Mesenchymal stem cell (in vitro differentiated cells and primary cell): Measurements from ENCODE around the gene YPEL1.
"Not testable (repeated sequence)": the region's sequence is repeated elsewhere in the genome, so short reads cannot be mapped to it uniquely, and the experiment has no call there.

Source experiments
- DNase-seq: peaks from one replicate; pipeline ENCODE4 v3.0.0-alpha.2; 2013
- H2AFZ ChIP-seq: one replicate; pipeline ENCODE4 v1.6.1; 2013; ENCODE audit warnings: low read depth, mild to moderate bottlenecking, control low read depth, inconsistent platforms, low read length, moderate library complexity
- H2AK5ac ChIP-seq: 2 replicates; pipeline ENCODE4 v1.6.1; 2013; ENCODE audit warnings: low read length, moderate library complexity, mild to moderate bottlenecking, inconsistent platforms; ENCODE audit not compliant: severe bottlenecking
- H2BK120ac ChIP-seq: one replicate; pipeline ENCODE4 v1.6.1; 2013; ENCODE audit warnings: low read depth, mild to moderate bottlenecking, inconsistent platforms, low read length, moderate library complexity
- H2BK12ac ChIP-seq, 2 experiments: one replicate each; pipeline ENCODE4 v1.6.1; 2013; ENCODE audit warnings: inconsistent platforms in 2 of 2, low read length in 2 of 2, mild to moderate bottlenecking in 2 of 2, moderate library complexity in 2 of 2, control low read depth in 1 of 2
- H2BK15ac ChIP-seq: one replicate; pipeline ENCODE4 v1.6.1; 2013; ENCODE audit warnings: mild to moderate bottlenecking, low read depth, inconsistent platforms; ENCODE audit not compliant: poor library complexity, severe bottlenecking
- H2BK5ac ChIP-seq: 2 replicates; pipeline ENCODE4 v1.6.1; 2013; ENCODE audit warnings: low read depth, mild to moderate bottlenecking, low read length, control low read depth, inconsistent platforms; ENCODE audit not compliant: poor library complexity, severe bottlenecking
- H3K14ac ChIP-seq, 2 experiments: one replicate each; pipeline ENCODE4 v1.6.1; 2013; ENCODE audit warnings: inconsistent platforms in 2 of 2, low read length in 2 of 2, control low read depth in 1 of 2, mild to moderate bottlenecking in 1 of 2, moderate library complexity in 1 of 2
- H3K18ac ChIP-seq, 2 experiments: one replicate each; pipeline ENCODE4 v1.6.1; 2013; ENCODE audit warnings: inconsistent platforms in 2 of 2, low read length in 2 of 2, control low read depth in 1 of 2, low read depth in 1 of 2, mild to moderate bottlenecking in 1 of 2
- H3K23ac ChIP-seq, 2 experiments: one replicate each; pipeline ENCODE4 v1.6.1; 2013; ENCODE audit warnings: inconsistent platforms in 2 of 2, low read length in 2 of 2, mild to moderate bottlenecking in 2 of 2, moderate library complexity in 2 of 2, control low read depth in 1 of 2
- H3K27ac ChIP-seq: 2 replicates; pipeline ENCODE4 v1.5.1; 2013; ENCODE audit warnings: mild to moderate bottlenecking, moderate library complexity, low read length, control low read depth, inconsistent platforms; ENCODE audit not compliant: poor library complexity, severe bottlenecking
- H3K27me3 ChIP-seq, 2 experiments: 2 replicates each; pipeline versions ENCODE4 v1.6.1 to v1.7.0; 2013; ENCODE audit warnings: low read length in 2 of 2, mild to moderate bottlenecking in 2 of 2, moderate library complexity in 2 of 2, control low read depth in 1 of 2, inconsistent platforms in 1 of 2; ENCODE audit not compliant: control insufficient read depth in 1 of 2, insufficient read depth in 1 of 2
- H3K36me3 ChIP-seq, 2 experiments: 2 replicates each; pipeline versions ENCODE4 v1.6.1 to v1.7.0; 2013; ENCODE audit warnings: low read length in 2 of 2, control low read depth in 1 of 2, inconsistent platforms in 1 of 2, low read depth in 1 of 2, mild to moderate bottlenecking in 1 of 2; ENCODE audit not compliant: insufficient read depth in 2 of 2, control insufficient read depth in 1 of 2
- H3K4ac ChIP-seq, 2 experiments: one replicate each; pipeline ENCODE4 v1.6.1; 2013; ENCODE audit warnings: inconsistent platforms in 2 of 2, low read length in 2 of 2, mild to moderate bottlenecking in 2 of 2, moderate library complexity in 2 of 2, control low read depth in 1 of 2, low read depth in 1 of 2
- H3K4me1 ChIP-seq: 2 replicates; pipeline ENCODE4 v1.6.1; 2013; ENCODE audit warnings: low read depth, low read length, control low read depth; ENCODE audit not compliant: control insufficient read depth, insufficient read depth
- H3K4me2 ChIP-seq: 2 replicates; pipeline ENCODE4 v1.6.1; 2013; ENCODE audit warnings: low read length, mild to moderate bottlenecking, inconsistent platforms; ENCODE audit not compliant: poor library complexity, severe bottlenecking
- H3K4me3 ChIP-seq, 2 experiments: 2 replicates each; pipeline versions ENCODE4 v1.5.1 to v1.7.0; 2013; ENCODE audit warnings: low read length in 2 of 2, mild to moderate bottlenecking in 2 of 2, control low read depth in 1 of 2, low read depth in 1 of 2; ENCODE audit not compliant: insufficient read depth in 1 of 2
- H3K79me1 ChIP-seq: replicated peaks from 2 replicates; pipeline ENCODE4 v1.6.1; 2013; ENCODE audit warnings: mild to moderate bottlenecking, control low read depth, low read length, inconsistent platforms; ENCODE audit not compliant: poor library complexity, severe bottlenecking
- H3K9ac ChIP-seq: 2 replicates; pipeline ENCODE4 v1.7.0; 2013; ENCODE audit warnings: mild to moderate bottlenecking, low read length, moderate library complexity
- H3K9me3 ChIP-seq: 2 replicates; pipeline ENCODE4 v1.7.0; 2013; ENCODE audit warnings: mild to moderate bottlenecking, low read length; ENCODE audit not compliant: control insufficient read depth
- H4K8ac ChIP-seq: one replicate; pipeline ENCODE4 v1.6.1; 2013; ENCODE audit warnings: inconsistent platforms, mild to moderate bottlenecking, low read length, moderate library complexity
- H4K91ac ChIP-seq: one replicate; pipeline ENCODE4 v1.6.1; 2013; ENCODE audit warnings: mild to moderate bottlenecking, low read length, inconsistent platforms
- WGBS: methylation state at CpG from one replicate; pipeline ENCODE4 v1.1.7; 2013; ENCODE audit warnings: mixed read lengths; 5-methylcytosine and 5-hydroxymethylcytosine counted together

The YPEL1 gene

GRCh38 chr22:21681566-21682370 is 53.8 kb downstream of the YPEL1 start:
- no peak overlapping the region for H3K4ac ChIP-seq
- no peaks in the 10 kb centered on the region for H3K27me3 ChIP-seq
- no peak overlapping the region for H3K18ac ChIP-seq
- H4K91ac ChIP-seq: no peak overlapping the region
- no peak overlapping the region for H3K27ac ChIP-seq
- H2BK5ac ChIP-seq: no peak overlapping the region
- no peak for DNase-seq
- H2BK120ac ChIP-seq: no peak overlapping the region
- peaks cover 21% of the 10 kb centered on the region for H3K4me1 ChIP-seq
- no peak overlapping the region for H3K4me3 ChIP-seq
- no peak overlapping the region for H3K4me2 ChIP-seq
- no peak overlapping the region for H3K9ac ChIP-seq
- H3K23ac ChIP-seq: no peak overlapping the region
- H3K79me1 ChIP-seq: peaks cover 2% of the 10 kb centered on the region
- H2AK5ac ChIP-seq: no peak overlapping the region
- H2BK12ac ChIP-seq: no peak overlapping the region
- no peak overlapping the region for H4K8ac ChIP-seq
- H3K14ac ChIP-seq: no peak overlapping the region
- H2AFZ ChIP-seq: no peak overlapping the region
- no peak overlapping the region for H2BK15ac ChIP-seq
- H3K9me3 ChIP-seq: no peaks in the 10 kb centered on the region
- H3K36me3 ChIP-seq: peaks cover 53 to 55% of the 10 kb centered on the region in 2 experiments
- WGBS: 94% methylated on average over 24 of the region's 24 CpGs

GRCh38 chr22:21680830-21681565 is 54.6 kb downstream of the YPEL1 start:
- H3K27ac ChIP-seq: no peak overlapping the region
- H3K4me2 ChIP-seq: no peak overlapping the region
- H2BK12ac ChIP-seq: no peak overlapping the region
- no peak overlapping the region for H2AFZ ChIP-seq
- H2BK5ac ChIP-seq: no peak overlapping the region
- H3K27me3 ChIP-seq: no peaks in the 10 kb centered on the region
- H4K8ac ChIP-seq: no peak overlapping the region
- DNase-seq: no peak
- no peak overlapping the region for H3K9ac ChIP-seq
- H3K9me3 ChIP-seq: no peaks in the 10 kb centered on the region
- no peak overlapping the region for H3K18ac ChIP-seq
- no peak overlapping the region for H2BK120ac ChIP-seq
- no peak overlapping the region for H3K4me3 ChIP-seq
- no peak overlapping the region for H3K23ac ChIP-seq
- H3K14ac ChIP-seq: no peak overlapping the region
- H2AK5ac ChIP-seq: no peak overlapping the region
- no peak overlapping the region for H2BK15ac ChIP-seq
- peaks cover 22% of the 10 kb centered on the region for H3K4me1 ChIP-seq
- peaks cover 2% of the 10 kb centered on the region for H3K79me1 ChIP-seq
- H3K4ac ChIP-seq: no peak overlapping the region
- H3K36me3 ChIP-seq: peaks cover 46 to 49% of the 10 kb centered on the region in 2 experiments
- H4K91ac ChIP-seq: no peak overlapping the region
- WGBS: 96% methylated on average over 21 of the region's 21 CpGs

GRCh38 chr22:21679383-21679782 is 56.2 kb downstream of the YPEL1 start:
- Histone ChIP-seq H3K9ac (no peak overlapping the region), H3K4me3 (no peak overlapping the region), H3K4me2 (no peak overlapping the region), H3K27ac (no peak overlapping the region), H3K9me3 (no peaks in the 10 kb centered on the region), H4K8ac (no peak overlapping the region), H2BK5ac (no peak overlapping the region), H3K79me1 (peaks cover 4% of the 10 kb centered on the region), H3K4me1 (peaks cover 35% of the 10 kb centered on the region), H2BK120ac (no peak overlapping the region), H3K23ac (no peak overlapping the region), H3K18ac (no peak overlapping the region), H3K14ac (no peak overlapping the region), H4K91ac (no peak overlapping the region), H3K36me3 (peaks cover 42 to 46% of the 10 kb centered on the region in 2 experiments), H2BK12ac (no peak overlapping the region), H2AFZ (no peak overlapping the region), H3K4ac (no peak overlapping the region), H2BK15ac (no peak overlapping the region), H3K27me3 (no peaks in the 10 kb centered on the region), H2AK5ac (no peak overlapping the region)
- DNase-seq: no peak
- 84% methylated on average over 4 of the region's 4 CpGs for WGBS

- H3K27me3 ChIP-seq, H3K4me2 ChIP-seq, H3K9ac ChIP-seq, H3K23ac ChIP-seq, H3K9me3 ChIP-seq, H2AFZ ChIP-seq, H2BK15ac ChIP-seq, DNase-seq, H3K79me1 ChIP-seq, H2BK5ac ChIP-seq, H3K4me3 ChIP-seq, H3K4ac ChIP-seq, H3K14ac ChIP-seq, H4K8ac ChIP-seq, H3K27ac ChIP-seq, H2BK120ac ChIP-seq, H2AK5ac ChIP-seq, H3K18ac ChIP-seq, H2BK12ac ChIP-seq, H4K91ac ChIP-seq: not testable (repeated sequence)
- Histone ChIP-seq H3K4me1 (peaks cover 39% of the 10 kb centered on the region), H3K36me3 (peaks cover 44 to 49% of the 10 kb centered on the region in 2 experiments)
- WGBS: 98% methylated on average over 6 of the region's 12 CpGs
These were observed 56.8 kb downstream of the YPEL1 start for GRCh38 chr22:21678842-21679241.
